Measurements from ENCODE around the gene GCGR.
"Not testable (repeated sequence)": the region's sequence is repeated elsewhere in the genome, so short reads cannot be mapped to it uniquely, and the experiment has no call there.

The GCGR gene

DNA sequence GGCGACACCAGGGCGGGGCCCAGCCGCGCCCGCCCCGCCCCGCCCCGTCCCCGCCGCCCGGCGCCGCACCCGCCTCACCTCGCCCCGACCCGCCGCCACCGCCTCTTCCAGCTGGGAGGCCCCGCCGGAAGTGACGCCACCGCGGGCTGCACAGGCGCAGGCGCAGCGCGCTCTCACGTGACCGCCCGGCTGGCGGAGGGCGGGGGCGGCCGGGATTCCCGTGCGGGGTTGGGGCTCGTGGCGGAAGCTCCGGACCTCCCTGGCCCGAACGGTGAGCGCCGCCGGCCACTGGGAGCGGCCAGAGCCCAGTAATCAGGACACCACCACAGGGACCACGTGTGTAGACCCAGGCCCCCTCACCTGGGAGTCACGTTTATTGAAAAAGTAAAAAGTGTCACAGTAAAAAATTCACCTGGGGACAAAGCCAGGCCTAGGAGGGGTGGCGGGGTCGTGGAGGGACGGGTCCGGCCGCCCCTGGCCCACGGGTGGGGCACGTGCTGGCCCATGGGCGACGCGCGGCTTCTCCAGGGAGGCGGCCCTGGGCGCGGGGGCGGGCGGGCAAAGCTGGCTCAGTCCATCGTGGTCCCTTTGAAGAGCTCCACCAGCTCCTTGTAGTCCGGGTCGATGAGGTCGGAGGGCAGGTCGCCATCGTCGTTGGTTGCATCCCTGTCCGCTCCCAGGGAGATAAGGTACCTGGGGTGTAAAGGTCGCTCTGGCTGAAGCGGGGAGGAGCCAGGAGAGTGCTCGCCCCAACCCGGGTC is 29.4 kb downstream of the GCGR start, which contains the start of gene MCRIP1:
Gene MCRIP1 (minus strand): TSS at position 132 of the 761 bp plus-strand sequence. CDS start 8,785 bp downstream, outside the sequence.
- peak; percentile 97 for DNase-seq

DNA sequence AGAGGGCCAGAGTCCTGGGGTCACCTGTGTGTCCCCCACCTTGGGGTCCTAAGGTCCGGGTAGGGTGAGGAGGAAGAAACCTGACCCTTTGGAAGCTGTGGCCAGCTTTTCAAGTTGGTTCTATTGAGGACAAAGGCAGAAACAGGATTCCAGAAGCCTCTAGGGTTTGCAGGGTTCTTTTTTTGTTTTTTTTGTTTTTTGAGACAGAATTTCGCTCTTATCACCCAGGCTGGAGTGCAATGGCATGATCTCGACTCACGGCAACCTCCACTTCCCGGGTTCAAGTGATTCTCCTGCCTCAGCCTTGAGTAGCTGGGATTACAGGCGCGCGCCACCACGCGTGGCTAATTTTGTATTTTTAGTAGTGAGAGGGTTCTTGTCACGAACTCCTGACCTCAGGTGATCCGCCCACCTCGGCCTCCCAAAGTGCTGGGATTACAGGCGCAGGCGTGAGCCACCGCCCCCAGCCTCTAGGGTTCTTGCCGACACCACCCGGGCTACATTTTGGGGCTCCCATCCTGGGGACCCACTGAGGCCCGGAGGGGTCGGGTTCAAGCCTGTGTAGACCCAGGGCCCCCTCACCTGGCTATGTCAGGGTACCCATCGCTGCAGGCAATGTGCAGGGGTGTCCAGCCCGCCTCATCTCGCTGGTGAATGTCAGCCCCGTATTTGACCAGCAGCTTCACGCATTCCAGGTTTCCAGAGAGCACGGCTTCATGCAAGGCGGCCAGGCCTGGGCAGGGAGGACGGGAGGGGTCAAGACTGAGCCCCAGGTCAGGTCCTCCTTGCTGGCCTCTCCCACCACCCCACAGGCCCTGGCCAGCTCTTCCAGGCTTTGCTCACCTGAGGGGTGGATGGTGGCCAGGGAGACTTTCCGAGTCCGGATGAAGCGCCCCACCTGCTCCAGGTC is 30.2 kb downstream of the GCGR start:
- DNase-seq = no peak

DNA sequence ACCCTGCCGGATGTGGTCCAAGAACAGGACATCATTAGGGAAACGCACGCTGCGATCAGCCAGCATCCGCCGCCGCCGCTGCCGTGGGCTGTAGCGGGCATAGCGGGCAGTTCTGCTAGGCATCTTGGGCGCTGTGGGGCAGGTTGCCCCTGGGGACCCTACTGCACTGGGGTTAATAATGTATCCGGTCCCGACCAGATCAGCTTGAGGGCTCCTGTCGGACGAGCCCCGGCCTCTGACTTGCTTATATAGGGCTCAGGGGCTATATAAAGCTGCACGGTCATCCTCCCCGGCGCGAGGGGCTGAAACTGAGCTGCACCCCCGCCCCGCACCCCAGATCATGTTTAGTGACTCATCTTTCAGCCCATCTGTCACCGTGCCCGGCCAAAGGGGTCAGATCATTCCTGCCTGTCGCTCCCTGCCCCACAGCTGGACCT is 30.9 kb downstream of the GCGR start, which contains the start of gene PPP1R27:
Gene PPP1R27 (minus strand): TSS at position 220 of the 437 bp plus-strand sequence. CDS start 97 bp downstream, at position 123.
- DNase-seq = no peak

DNA sequence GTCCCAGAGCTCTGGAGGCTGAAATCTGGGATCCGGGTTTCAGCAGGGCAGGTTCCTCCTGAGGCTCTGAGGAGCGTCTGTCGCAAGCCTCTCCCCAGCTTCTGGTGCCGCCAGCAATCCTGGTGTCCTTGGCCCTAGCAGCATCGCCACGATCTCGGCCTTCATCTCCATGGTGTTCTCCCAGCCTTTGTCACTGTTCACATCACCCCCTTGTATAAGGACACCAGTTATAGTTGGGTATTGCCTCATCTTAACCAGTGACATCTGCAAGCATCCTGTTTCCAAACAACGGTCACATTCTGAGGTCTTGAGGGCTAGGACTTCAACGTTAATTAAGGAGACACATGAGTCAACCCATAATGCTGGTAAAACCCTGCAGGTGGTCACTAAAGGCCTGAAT is 33.7 kb downstream of the GCGR start:
- DNase-seq = no peak

DNA sequence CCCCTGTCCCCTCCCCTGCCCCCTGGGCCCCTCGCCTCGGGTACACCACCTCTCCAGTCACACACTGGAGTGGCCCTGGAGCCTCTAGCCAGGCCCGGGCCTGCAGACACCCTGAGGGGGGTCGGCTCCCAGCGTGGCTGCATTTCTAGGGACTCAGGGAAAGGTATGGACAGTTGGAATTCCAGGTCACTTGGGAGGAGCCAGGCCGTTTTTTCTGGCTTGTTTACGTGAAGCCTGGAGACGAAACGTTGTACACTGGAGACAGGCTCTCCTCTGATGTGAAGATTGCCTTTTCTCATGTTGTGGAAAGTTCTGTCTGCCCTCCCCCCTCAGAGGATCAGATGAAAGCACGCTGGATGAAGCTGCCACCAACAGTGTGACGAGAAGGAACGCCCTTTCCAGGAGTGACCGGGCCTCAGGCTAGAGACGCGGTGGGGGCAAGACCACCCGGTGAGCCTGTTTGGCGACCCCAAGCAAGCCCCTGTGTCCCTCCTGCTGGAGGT is 34.9 kb downstream of the GCGR start:
- DNase-seq = no peak

DNA sequence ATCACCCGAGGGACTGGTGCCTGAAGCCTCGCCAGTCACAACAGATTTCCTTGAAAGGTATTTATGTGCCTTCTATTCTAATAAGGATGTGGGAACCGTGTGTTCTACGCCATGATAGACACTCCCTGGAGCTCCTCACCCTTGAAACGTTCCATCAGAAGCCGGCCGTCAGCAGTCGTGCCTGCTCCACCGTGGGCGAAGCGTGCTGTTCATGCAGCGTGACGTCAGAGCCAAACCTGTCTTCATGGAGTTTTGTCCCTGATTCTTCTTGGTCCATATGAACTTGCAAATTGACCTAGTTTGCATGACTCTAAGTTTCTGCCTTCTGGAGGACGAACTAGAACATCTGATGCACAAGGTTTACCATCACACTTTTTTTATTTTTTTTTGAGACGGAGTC is 35.4 kb downstream of the GCGR start:
- DNase-seq = no peak

DNA sequence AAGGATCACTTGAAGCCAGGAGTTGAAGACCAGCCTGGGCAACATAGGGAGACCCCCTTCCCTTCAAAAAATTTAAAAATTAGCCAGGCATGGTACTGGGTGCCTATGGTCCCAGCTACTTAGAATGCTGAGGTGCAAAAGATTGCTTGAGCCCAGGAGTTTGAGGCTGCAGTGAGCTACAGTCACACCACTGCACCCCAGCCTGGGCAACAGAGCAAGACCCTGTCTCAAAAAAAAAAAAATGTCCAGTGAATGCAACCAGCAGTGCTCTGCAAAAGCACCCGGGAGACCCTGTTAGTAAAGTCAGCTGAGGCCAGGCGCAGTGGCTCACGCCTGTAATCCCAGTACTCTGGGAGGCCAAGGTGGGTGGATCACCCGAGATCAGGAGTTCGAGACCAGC is 36.1 kb downstream of the GCGR start:
- DNase-seq = not testable (repeated sequence)

DNA sequence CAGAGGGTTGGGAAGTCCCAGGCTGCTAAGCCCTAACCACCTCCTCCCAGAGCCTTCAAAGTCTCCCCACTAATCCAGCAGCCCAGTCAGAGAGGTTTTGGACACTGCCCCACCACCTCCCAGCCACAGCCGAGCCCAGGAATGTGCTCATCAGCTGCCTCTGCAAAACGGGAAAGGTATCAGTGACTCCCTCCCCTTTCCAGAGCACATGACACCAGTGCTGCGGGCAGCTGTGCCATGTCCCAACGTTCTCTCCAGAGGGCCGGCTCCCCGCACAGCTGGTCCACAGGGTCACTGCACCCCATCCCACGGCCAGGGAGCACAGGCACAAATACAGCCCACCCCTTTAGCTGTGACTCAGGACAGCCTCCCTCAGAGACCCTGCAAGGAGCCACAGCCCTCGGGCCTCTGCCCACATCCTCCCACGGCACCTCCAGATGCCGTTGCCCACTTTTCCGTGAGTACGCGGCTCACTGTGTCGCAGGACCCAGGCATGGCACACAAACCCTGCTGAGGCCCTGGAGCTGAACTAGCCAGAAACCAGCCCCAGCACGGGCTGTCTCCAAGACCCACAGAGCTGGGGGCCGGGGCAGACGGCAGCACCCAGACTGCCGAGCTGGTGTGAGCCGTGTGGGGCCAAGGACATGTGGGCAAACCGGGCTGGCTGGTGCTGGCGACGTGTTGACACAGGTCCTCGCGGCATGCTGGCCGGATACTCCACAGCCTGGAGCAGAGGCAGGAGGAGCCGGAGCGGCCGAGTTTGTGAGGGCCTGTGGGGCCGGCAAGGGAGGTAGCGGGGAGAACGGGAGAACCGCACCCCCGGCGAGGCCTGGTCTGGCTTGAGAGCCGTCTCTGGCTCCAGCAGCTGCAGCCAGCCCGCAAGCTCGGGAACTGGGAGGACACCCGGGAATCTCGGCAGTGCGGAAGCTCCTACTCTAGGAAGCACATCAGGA is 37.2 kb downstream of the GCGR start:
- DNase-seq = no peak

DNA sequence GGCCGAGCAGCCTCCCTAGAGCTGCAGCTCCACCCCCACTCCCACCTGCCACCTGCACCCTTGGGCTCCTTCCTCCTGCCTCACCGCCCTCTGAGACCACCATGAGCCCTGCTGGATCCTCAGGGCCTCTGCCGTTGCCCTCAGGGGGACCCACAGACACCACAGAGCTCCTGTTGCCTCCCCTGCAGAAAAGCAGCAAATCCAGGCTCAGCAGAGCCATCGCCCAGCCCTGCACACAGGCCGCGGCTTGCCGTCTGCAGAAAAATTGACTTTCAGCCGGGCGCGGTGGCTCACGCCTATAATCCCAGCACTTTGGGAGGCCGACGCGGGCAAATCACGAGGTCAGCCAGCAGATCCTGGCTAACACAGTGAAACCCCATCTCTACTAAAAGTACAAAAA is 37.9 kb downstream of the GCGR start:
- DNase-seq = no peak

DNA sequence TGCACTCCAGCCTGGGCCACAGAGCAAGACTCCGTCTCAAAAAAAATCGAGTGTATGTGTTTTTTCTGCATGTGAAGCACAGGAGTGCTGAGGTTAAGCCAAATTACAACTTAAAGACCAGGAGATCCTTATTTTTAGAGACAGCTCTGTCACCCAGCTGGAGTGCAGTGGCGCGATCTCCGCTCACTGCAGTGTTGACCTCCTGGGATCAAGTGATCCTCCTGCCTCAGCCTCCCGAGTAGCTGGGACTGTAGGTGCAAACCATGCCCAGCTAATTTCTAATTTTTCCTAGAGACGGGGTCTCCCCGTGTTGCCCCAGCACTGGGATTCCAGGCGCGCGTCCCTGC is 38.4 kb downstream of the GCGR start:
- no peak for DNase-seq

DNA sequence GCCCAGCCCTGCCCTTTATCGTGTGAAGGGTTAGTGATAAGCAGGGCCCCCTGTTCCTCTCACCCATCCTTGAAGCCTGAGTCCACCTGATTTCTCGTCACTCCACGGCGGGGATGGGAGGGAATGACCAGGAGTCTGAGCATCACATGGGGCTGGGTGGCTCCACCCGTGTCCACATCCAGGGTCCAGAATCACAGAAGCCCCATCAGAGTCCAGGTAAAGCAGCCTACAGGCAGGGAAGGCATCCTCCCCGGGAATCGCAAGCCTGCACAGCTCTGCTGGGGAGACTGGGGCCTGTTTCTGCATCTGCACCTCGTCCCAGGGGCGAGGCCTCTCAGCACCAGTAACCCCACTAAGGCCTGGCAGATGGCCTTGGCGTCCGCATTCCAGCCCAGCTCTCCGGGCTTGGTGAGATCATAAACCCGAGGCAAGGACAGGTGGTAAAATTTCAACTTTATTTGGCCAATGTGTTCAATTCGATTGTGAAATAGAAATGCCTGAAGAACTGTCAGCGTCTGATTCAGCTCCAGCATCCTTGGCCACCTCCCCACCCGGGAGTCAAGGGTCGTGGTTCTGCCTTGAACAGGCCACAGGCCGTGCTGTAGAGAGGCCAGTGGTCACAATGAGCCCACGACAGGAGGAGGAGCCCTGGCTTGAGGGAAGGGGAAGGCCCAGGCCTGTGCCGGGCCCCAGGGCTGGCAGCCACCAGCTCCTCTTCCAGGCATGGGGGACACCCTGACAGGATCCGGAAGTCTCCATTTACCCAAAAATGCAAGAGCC is 39.0 kb downstream of the GCGR start:
- DNase-seq = no peak

DNA sequence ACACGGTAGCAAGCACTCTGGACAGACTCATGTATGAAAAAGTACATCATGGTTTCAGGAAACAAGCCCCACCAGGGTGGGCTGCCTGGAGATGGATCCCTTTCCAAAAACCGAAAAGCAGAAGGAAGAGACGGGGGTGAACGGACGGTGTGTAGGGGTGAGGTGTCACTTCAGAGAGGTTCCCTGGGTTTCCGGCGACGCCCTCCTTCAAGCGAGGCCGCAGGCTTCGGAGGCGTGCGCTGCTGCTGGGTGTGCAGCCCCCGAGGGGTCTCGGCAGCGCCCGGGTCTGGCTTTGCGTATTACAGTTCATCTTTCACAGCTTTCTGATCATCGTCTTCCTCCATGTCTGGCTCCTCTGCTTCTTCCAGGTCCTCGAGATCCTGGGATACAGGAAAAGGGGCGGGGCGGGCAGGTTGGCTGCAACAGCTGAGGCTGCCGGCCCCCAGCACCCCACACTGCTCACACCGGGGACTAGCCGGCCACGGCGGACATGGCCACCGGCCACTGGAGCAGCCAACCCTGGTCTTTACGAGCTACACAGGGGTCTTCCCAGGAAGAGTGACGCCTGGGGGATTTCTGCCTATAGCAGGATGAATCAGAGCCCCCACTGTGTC is 39.9 kb downstream of the GCGR start:
- no peak for DNase-seq

DNA sequence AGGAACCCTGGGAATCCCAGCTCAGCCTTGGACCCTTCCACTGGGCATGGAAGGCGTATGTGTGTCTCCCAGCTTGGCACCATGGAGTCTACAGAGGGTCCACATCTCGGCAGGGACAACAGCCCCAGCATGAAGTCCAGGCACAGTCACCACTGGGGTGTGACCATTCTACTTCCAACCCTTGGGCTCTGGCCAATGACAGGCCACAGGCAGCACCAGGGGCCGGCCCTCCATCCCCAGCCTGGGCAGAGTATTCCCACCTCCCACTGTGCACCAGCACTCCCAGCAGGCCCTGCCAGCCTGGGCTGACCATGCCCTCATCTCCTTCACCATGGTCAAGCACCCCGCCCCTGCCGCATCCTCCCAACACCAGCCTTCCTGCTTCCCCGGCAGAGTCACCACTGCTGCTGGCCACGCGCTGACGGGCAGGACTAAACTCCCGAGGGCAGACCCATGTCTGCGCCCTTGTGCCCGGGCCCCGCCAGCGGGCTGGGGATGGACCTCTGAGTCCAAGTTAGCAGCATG is 40.4 kb downstream of the GCGR start:
- no peak for DNase-seq

DNA sequence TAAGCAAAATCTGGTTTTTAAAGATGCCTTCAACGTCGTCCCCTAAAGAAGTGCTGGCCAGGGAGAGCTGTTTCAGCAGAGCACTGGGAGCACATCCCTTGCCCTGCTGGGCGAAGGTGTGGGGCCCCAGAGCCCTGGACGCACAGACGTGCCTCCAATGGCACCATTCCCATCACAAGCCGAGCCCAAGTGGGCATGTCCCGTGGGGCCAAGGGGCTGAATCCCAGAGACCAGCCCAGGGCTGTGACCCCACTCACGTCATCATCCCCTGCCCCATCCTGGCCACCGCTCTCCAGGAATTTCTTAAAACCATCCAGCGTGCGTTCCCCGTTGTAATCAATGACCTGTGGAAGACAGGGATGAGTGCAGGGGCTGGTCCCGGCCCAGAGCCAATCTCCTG is 40.9 kb downstream of the GCGR start:
- no peak for DNase-seq

DNA sequence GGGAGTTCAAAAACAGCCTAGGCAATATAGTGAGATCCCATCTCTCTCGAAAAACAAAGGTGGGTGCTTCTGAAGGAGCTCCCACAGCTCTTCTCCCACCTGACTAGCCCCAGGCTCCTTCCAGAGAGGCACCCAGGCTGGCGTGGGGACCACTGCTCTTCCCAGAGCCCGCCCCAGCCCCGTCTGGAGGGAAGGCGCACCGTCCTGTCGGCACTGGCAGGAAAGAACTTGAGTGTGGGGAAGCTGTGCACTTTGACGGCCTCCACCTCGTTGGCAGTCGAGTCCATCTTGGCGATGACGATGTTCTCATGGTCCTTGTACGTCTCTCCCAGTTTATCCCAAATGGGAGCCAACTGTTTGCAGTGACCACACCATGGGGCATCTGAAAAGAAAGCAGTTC is 41.4 kb downstream of the GCGR start:
- DNase-seq = no peak

DNA sequence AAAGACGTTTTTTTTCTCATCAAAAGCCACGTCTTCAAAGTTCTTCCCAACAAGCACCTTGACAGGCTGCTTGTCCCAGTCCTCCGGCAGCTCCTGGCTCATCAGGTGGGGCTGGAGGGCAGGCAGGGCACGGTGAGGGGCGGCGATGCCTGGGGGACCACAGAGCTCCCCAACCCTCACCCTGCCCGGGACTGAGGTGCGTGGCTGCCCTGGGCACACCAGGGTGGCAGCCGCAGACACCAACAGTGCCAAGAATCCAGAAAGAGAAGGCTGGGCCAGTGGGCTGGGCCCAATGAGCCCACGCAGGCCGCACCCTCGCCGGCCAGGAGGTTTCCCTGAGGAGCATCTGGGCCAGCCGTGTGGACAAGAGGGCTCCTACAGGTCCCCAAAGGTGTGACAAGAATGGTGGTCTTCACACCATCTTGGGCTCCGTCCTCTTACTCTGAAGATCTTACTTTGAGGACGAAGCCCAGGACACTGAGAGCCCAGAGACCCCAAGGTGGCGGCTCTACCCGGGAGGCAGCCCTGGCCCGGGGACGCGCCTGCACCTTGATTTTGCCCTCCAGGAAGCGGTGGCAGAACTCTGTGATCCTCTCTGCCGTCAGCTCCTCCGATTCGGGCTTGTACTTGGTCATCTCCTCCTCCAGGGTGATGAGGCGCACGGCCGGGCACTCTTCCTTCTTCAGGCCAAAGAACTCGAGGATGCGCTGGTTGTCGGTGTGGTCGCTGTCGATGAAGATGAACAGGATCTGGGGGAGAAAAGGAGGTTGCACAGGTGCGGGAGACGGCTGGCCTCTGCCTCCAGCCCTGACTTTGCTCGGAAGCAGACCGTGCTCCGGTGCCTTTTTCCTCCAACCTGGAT is 42.2 kb downstream of the GCGR start:
- no peak for DNase-seq

DNA sequence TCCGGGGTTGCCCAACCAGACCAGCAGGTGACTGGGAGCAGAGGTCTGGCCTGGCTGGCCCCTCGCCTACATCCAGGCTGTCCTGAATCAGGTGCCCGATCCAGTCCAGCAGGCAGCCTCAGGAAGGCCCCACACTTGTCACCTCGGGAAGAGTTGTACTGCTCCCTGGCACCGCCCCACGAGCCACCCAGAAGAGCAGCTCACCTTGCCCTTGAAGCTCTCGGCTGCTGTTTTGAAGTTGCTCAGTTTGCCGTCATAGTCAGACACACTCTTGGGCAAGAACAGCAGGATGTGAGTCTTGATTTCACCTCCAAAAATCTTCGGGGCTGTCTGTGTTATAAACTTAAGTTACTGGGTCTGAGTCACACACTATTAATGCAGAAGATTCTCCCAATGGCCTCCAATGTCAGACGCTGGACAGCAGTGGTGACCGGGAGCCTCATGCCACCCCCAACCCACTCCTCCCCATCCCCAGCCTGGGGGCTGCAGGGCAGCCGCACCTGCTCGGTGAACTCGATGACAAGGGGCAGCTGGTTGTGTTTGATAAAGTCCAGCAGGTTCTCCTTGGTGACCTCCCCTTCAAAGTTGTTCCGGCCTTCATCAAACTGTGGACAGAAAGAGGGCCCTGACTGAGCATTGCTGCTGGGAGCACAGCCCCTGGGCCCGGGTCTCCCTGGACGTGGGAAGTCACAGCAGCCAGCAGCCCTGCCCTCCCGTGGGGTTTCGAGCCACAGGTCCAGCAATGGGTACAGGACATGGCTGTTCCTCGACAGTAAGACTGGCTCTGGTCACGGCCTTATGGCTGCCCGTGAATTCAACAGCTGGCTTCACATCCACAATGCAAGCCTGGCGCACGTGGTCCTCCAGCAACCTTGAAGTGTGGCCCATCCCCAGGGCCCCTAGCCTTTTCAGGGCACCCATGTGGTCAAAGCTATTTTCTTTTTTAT is 43.1 kb downstream of the GCGR start:
- no peak for DNase-seq

DNA sequence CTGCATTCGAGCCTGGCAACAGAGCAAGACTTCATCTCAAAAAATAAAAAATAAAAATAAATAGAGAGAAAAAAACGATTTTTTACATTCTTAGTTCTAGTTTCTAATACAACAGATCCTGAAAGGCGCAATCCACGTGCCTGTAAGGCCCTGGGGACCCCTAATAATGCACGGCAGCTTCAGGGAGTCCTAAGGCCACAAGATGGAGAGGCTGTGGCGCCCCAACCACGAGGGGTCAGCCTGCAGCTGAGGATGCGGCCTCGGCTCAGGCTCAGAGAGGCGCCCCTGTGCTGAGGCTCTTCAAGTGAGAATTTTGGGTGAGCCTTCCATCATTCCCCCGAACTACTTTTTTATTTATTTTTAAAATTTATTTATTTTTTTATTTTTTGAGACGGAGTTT is 45.5 kb downstream of the GCGR start:
- DNase-seq = no peak

DNA sequence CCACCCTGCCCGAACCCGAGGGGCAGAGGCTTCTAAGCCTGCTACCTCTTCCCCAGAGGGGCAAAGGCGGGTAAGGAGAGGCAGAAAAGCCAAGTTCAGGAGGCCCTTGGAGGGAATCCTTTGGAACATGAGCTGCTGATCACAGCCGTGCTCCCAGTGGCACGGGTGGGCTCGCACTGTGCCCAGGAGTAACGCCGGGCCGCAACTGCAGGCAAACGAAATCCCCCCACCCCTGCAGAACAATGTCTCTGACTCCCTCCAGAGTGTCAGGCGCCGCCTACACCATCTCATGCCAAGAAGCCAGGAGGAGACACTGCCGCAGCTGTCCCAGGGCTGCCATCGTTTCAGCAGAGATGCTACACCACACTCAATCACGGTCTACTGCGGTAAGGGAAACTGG is 47.5 kb downstream of the GCGR start:
- DNase-seq = no peak

Measured in NCI-H82 (cell line).